CD4-positive, alpha-beta T cell treated with Interleukin-4 for 1 hour (primary cell): ENCODE measurements around the gene NUTM2E.
"Not testable (repeated sequence)": the region's sequence is repeated elsewhere in the genome, so short reads cannot be mapped to it uniquely, and the experiment has no call there.

Experiments used
- DNase-seq, 2 donors: peaks; one replicate each; pipeline ENCODE4 v3.0.0-alpha.2; 2020 to 2022

NUTM2E gene, protein sequence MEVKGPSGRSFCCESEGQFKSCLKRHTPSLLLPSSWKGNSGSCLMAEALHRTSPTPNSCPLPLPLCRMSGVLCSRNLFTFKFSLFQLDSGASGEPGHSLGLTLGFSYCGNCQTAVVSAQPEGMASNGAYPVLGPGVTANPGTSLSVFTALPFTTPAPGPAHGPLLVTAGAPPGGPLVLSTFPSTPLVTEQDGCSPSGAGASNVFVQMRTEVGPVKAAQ (N-terminal part only)

GRCh38 chr10:79826496-79827215 is at the start of gene NUTM2E:
Gene NUTM2E (plus strand): TSS chr10:79826739. CDS start chr10:79841741, 15,002 bp downstream.
- peak; percentile 89 to 93 for DNase-seq

DNA sequence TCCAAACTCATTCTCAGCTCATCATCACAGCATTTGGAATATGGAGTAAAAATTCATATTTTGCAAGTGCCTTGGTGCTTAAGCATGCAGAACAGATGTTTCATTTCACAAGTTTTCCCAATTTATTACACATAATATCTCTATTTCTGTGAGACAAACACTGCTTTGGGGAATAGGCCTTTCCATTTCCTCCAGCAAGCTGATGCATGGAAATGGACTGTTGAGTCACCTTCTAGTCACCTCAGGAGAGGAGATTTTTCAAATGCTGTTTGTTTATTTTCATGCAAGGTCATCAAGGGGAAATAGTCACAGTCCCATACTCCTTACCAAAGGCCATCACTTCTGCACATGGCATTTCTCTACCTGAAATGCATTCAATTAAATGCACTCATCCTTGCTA is 48.5 kb upstream of the NUTM2E start:
- not testable (repeated sequence) for DNase-seq

DNA sequence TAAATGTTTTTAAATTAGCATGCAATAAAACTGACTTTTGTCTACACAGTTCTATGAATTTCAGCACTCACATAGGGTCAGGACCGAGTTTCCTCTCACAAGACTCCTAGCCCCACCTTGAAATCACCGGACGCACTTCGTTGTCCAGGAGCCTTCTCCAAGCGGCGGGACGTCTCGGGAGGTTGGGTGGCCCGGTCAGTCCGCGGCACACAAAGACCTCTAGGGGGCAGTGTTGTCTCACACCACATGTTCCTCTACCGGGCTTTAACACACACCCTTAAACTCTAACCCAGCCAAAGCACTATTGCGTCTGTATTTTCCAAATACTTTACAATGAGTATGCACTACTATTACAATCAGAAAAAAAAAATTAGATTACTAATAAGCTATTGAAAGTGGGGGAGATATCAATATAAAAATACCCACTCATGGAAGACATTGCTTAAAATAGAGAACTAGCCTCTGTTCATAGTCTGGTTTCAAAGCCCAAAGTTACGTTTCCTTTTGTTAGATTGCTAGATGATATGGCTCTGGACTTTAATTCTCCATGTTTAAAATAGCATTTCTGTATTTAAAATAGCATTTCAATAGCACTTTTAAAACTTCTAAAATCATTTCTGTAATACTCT is 47.1 kb upstream of the NUTM2E start:
- DNase-seq: peak; percentile 62 to 70

- not testable (repeated sequence) for DNase-seq
Observed at GRCh38 chr10:79779992-79780391, 46.5 kb upstream of the NUTM2E start.

GRCh38 chr10:79781584-79781983 is 45.0 kb upstream of the NUTM2E start:
- not testable (repeated sequence) for DNase-seq

GRCh38 chr10:79787455-79787952 is 39.0 kb upstream of the NUTM2E start:
- not testable (repeated sequence) for DNase-seq

GRCh38 chr10:79789351-79789750 is 37.2 kb upstream of the NUTM2E start:
- DNase-seq: not testable (repeated sequence)

- not testable (repeated sequence) for DNase-seq
Observed at GRCh38 chr10:79791906-79792517, 34.5 kb upstream of the NUTM2E start.

GRCh38 chr10:79799337-79799736 is 27.2 kb upstream of the NUTM2E start:
- not testable (repeated sequence) for DNase-seq

DNA sequence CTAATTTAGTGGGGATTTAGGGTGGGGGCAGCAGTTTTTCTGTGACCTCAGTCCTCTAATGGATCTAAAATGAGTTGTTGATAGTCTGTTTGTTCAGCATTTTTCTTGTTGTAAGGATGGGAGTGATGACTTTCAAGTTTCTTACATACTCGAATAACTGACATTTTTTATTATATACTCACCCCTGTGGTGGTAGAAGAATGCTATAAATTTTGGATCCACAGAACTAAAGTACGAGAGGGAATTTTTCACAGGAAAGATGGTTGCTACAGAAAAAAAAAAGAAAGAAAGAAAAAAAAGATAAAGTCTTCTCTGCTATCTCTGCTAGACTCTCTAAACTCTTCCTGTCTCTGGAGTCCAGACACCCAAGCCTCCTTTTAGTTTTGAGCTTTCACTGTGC is 20.7 kb upstream of the NUTM2E start:
- not testable (repeated sequence) for DNase-seq

- not testable (repeated sequence) for DNase-seq
Observed at GRCh38 chr10:79811895-79812294, 14.6 kb upstream of the NUTM2E start.

DNA sequence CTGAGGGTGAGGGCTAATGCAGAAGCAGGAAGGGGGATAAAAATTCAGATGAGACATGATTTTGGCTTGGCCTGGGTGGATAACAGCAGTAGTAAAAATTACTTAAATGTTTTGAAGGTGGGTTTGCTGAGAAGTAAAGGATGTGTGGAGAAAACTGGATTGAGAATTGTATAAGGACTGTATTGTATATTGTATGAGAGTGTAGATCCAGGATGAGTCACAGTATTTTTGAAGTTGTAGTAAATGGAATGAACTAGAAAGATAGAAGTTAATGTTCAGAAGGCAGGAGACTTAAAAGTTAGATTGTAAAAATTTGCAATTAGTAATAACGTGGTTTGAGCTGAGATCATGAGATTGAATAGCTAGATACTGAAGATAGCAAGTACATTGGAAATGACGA is 10.2 kb upstream of the NUTM2E start:
- not testable (repeated sequence) for DNase-seq

DNA sequence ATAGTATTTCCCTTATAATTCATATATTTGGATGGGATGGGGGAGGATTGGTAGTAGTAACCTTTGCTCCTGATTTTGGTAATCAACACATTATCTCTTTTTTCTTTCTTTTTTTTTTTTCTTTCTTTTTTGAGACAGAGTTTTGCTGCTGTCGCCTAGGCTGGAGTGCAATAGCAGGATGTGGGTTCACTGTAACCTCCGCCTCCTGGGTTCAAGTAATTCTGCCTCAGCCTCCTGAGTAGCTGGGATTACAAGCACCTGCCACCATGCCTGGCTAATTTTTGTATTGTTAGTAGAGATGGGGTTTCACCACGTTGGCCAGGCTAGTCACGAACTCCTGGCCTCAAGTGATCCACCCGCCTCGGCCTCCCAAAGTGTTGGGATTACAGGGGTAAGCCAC is 3.2 kb upstream of the NUTM2E start:
- DNase-seq: peak; percentile 29 to 44

DNA sequence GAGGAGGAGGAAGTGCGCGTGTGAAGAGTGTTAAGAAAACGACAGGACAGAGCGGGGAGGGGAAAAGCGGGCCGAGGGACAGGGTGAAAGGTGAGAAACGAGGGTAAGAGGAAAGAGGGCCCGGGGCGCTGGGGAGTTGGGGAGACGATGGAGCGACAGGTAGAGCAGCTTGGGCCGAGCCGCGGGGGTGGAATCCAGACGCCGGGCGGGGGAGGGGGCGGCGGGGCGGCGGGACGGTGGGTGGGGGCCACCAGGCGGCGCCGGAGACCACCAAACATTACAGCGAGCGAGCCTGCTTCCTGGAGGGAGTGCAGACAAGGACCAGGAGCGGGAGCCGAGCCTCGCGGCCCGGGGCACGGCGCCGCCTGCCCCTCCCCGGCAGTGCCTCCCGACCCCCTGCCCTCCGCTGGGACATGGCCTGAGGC is 940 bp upstream of the NUTM2E start:
- DNase-seq: peak in 1 of 2 donors; percentile 41

DNA sequence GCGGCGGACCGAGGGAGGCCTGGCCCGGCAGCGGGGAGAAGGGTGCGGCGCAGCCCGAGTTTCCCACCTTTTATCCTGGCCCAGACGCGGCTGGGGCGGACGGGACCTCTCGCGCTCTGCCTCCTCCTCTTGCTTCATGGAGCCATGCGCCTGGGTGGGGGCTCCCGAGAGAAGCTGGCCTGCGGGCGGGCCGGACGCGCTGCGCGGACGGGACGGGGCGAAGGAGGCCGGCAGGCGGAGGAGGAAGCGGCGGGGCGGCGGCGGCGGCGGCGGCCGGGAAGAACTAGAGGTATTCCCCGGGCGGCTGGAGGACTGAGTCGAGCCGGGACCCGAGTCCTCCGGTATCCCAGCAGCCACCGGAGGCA is 426 bp upstream of the NUTM2E start:
- DNase-seq: not testable (repeated sequence)

DNA sequence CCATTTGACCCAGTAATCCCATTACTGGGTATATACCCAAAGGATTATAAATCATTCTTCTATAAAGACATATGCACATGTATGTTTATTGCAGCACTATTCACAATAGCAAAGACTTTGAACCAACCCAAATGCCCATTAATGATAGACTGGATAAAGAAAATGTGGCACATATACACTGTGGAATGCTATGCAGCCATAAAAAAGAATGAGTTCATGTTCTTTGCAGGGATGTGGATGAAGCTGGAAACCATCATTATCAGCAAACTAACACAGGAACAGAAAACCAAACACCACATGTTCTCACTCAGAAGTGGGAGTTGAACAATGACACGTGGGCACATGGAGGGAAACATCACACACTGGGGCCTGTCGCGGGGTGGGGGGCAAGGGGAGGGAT is 7.3 kb downstream of the NUTM2E start:
- DNase-seq: not testable (repeated sequence)

DNA sequence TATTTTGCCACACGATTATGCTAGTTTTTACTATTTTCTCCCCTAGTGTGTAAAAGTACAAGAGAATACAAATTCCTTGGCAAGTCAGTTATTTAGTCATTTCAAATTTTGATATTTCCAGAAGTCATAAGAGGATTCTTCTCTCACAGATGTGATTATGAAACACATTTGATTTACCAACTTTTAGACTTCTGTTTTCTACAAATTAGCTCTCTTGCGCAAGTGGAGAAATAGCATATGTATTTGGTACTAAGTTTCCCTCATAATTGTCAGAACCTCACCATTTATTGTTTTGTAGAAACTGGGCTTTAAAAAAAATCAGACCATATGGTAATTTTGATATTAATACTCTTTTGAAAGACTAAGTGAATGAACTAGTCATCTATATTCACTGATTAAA is 9.4 kb downstream of the NUTM2E start:
- DNase-seq: not testable (repeated sequence)

- DNase-seq: not testable (repeated sequence)
Observed at GRCh38 chr10:79836891-79837290, 10.4 kb downstream of the NUTM2E start.

GRCh38 chr10:79838441-79838840 is 11.9 kb downstream of the NUTM2E start:
- DNase-seq: not testable (repeated sequence)

DNA sequence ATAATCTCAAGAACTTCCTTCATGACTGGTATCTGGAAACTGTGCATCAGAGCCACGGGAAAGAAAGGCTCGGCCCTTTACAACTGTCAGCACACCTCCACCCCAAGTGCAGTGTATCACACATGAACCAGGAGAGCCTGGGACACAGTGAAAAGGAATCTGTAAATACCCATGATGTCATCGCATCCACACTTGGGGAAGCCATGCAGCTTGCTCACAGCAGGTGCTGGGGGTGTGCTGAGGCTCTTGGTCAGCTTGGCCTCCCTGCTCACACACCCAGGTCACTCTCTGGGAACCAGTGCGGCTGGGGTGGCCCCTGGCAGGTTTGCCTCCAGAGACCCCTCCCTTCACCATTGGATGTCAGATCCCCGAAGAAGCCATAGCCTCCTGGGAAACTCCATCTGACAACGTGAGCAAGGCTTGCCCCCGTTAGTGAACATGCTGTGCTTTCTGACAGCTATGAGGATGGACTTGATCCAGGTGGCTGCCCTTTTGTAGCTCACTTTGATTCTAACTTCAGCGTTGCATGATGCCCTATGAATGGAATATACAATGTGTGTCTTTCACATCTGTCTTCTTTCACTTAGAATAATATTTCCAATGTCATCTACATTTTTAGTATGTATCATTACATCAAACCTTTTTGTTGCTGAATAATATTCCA is 26.8 kb downstream of the NUTM2E start:
- not testable (repeated sequence) for DNase-seq

GRCh38 chr10:79862269-79862668 is 35.7 kb downstream of the NUTM2E start:
- DNase-seq: not testable (repeated sequence)

- not testable (repeated sequence) for DNase-seq
Observed at GRCh38 chr10:79862803-79863202, 36.3 kb downstream of the NUTM2E start.
